HepG2 (cell line): ENCODE measurements around the gene RRP8. TPM values are rescaled to one million over a fixed set of nuclear protein-coding genes. Genes with fewer than 3 reads are reported as not detected.

ENCODE experiments used
- ATAC-seq: fragments of 200-7000 bp; cut with Tn5 transposase; 3 replicates; pipeline ENCODE4 v1.9.1; 2020; ENCODE audit warnings: mild to moderate bottlenecking, moderate library complexity
- BruUV-seq: library from RNA; stranded (reverse); fragments of 400-500 nt; replicated peaks from 2 replicates; lab custom pipeline; 2021; lab: Mats Ljungman, UMichigan
- CTCF ChIA-PET: fragments of 300-600 bp; formaldehyde crosslinking; extraction: SDS; loops from one replicate; lab custom pipeline; 2021; ENCODE audit warnings: low total read pairs, inconsistent platforms, low intra/inter-chr PET ratio; lab: Yijun Ruan, JAX
- POLR2A ChIA-PET: fragments of 350-600 bp; sonication (Branson Sonifier 250); formaldehyde crosslinking; loops from one replicate; lab custom pipeline; 2020; ENCODE audit warnings: antibody characterized with exemption, inconsistent platforms; lab: Yijun Ruan, JAX
- DNase-seq: peaks from one replicate; pipeline ENCODE4 v3.0.0-alpha.2; 2015; ENCODE audit warnings: low spot score
- FAIRE-seq: peaks from 3 replicates; lab custom pipeline; 2011; peaks lifted over from hg19 to GRCh38; lab: Jason Lieb, UNC
- H2AFZ ChIP-seq: one replicate; pipeline ENCODE4 v1.6.1; 2011; ENCODE audit warnings: low read length, inconsistent platforms
- H3K27ac ChIP-seq: fragments of 300-600 bp; 3 replicates; pipeline ENCODE4 v1.8.0; 2011; ENCODE audit warnings: mixed run types, mild to moderate bottlenecking, mixed read lengths, low read length, inconsistent platforms; ENCODE audit not compliant: insufficient read depth; ENCODE audit errors: extremely low read length
- H3K27me3 ChIP-seq, 2 experiments: fragments of 200-600 bp in 1 of 2; 2 replicates in 1 of 2; 3 replicates in 1 of 2; pipeline versions ENCODE4 v1.6.0 to v1.8.0; 2011; ENCODE audit warnings: low read length in 2 of 2, mild to moderate bottlenecking in 2 of 2, moderate library complexity in 2 of 2, inconsistent platforms in 1 of 2; ENCODE audit not compliant: insufficient read depth in 2 of 2, control insufficient read depth in 1 of 2
- H3K36me3 ChIP-seq, 2 experiments: fragments of 200-600 bp in 1 of 2; replicated peaks in 1 of 2; 2 replicates in 1 of 2; 3 replicates in 1 of 2; pipeline versions ENCODE4 v1.5.1 to v1.8.0; 2011; ENCODE audit warnings: low read length in 2 of 2, inconsistent platforms in 1 of 2; ENCODE audit not compliant: insufficient read depth in 2 of 2, control insufficient read depth in 1 of 2
- H3K4me1 ChIP-seq: 2 replicates; pipeline ENCODE4 v1.5.1; 2012; ENCODE audit warnings: low read length, inconsistent platforms; ENCODE audit not compliant: insufficient read depth
- H3K4me2 ChIP-seq: 2 replicates; pipeline ENCODE4 v1.6.0; 2011; ENCODE audit warnings: low read depth, low read length, inconsistent platforms
- H3K4me3 ChIP-seq, 3 experiments: fragments of 200-600 bp in 1 of 3; sonication (generic), shearing (Covaris generic) in 1 of 3; replicated peaks in 1 of 3; 2 replicates each; pipeline ENCODE4 v1.5.1; 2011 to 2016; ENCODE audit warnings: low read length in 3 of 3, inconsistent platforms in 2 of 3, low read depth in 2 of 3, mild to moderate bottlenecking in 2 of 3, control low read depth in 1 of 3, mixed read lengths in 1 of 3; ENCODE audit not compliant: insufficient read depth in 1 of 3
- H3K79me2 ChIP-seq: one replicate; pipeline ENCODE4 v1.6.1; 2011; ENCODE audit warnings: low read length, inconsistent platforms; ENCODE audit not compliant: insufficient read depth
- H3K9ac ChIP-seq: 2 replicates; pipeline ENCODE4 v1.6.0; 2011; ENCODE audit warnings: mild to moderate bottlenecking, low read depth, low read length, inconsistent platforms; ENCODE audit not compliant: insufficient read depth
- H3K9me3 ChIP-seq: 2 replicates; pipeline ENCODE4 v1.5.1; 2012; ENCODE audit warnings: mild to moderate bottlenecking, low read length
- H4K20me1 ChIP-seq: 2 replicates; pipeline ENCODE4 v1.6.0; 2011; ENCODE audit warnings: inconsistent platforms, mild to moderate bottlenecking, low read length, moderate library complexity; ENCODE audit not compliant: insufficient read depth
- AHR ChIP-seq: IDR thresholded peaks from 2 replicates; pipeline ENCODE4 v1.6.1; 2018; ENCODE audit warnings: missing genetic modification reagents, missing compliant biosample characterization
- AKAP8 ChIP-seq: sonication (generic); formaldehyde crosslinking; IDR thresholded peaks from 2 replicates; pipeline ENCODE4 v1.5.1; 2020; ENCODE audit warnings: mild to moderate bottlenecking, missing genetic modification reagents
- ATM ChIP-seq: fragments of 450-650 bp; IDR thresholded peaks from 2 replicates; pipeline ENCODE4 v1.7.1; 2017; ENCODE audit warnings: mild to moderate bottlenecking, borderline replicate concordance
- ETV6 ChIP-seq: sonication (generic); formaldehyde crosslinking; conservative IDR thresholded peaks from 2 replicates; pipeline ENCODE4 v1.4.0; 2020; ENCODE audit warnings: missing genetic modification reagents
- GPN1 ChIP-seq: sonication (generic); formaldehyde crosslinking; IDR thresholded peaks from 2 replicates; pipeline ENCODE4 v1.5.1; 2020; ENCODE audit warnings: missing genetic modification reagents, borderline replicate concordance
- HMG20A ChIP-seq: IDR thresholded peaks from 2 replicates; pipeline ENCODE4 v1.6.1; 2016; ENCODE audit warnings: borderline replicate concordance
- MAFK ChIP-seq, 2 experiments: IDR thresholded peaks in 1 of 2; conservative IDR thresholded peaks in 1 of 2; 2 replicates each; pipeline ENCODE4 v1.6.1; 2011; ENCODE audit warnings: improper control_type of control experiment in 2 of 2, low read length in 2 of 2
- PPARG ChIP-seq: conservative IDR thresholded peaks from 2 replicates; pipeline ENCODE4 v1.6.1; 2016; ENCODE audit warnings: missing biosample characterization, missing genetic modification reagents
- ZFP36 ChIP-seq: fragments of 150-350 bp; IDR thresholded peaks from 2 replicates; pipeline ENCODE4 v1.6.1; 2018; ENCODE audit warnings: borderline replicate concordance, low read length, low read depth; ENCODE audit not compliant: partially characterized antibody
- ZFP82 ChIP-seq: sonication (generic); formaldehyde crosslinking; IDR thresholded peaks from 2 replicates; pipeline ENCODE4 v1.5.1; 2020; ENCODE audit warnings: mild to moderate bottlenecking, missing genetic modification reagents, borderline replicate concordance
- ZNF44 ChIP-seq: sonication (generic); formaldehyde crosslinking; IDR thresholded peaks from 2 replicates; pipeline ENCODE4 v1.5.1; 2020; ENCODE audit warnings: mild to moderate bottlenecking, missing genetic modification reagents
- WGBS: methylation state at CpG from one replicate; pipeline ENCODE4 v1.1.6; 2017; ENCODE audit warnings: low lambda C conversion rate; 5-methylcytosine and 5-hydroxymethylcytosine counted together
- in situ Hi-C: cut with HindIII; loops from 2 replicates; pipeline ENCODE4 v1.10.0; 2017; ENCODE audit warnings: low pct_unique_long_range_greater_than_20kb; ENCODE audit not compliant: extremely low pct_ligation_motif_present
- intact Hi-C: fragments of 100-400 bp; cut with micrococcal nuclease; formaldehyde crosslinking; loops from one replicate; pipeline ENCODE4 v1.10.0; 2022; ENCODE audit not compliant: unreplicated experiment
- polyA plus RNA-seq, 8 experiments: library from polyadenylated mRNA; depleted of rRNA in 3 of 8; stranded (reverse) in 7 of 8; unstranded in 1 of 8; fragments of >200 nt; fragmentation: Illumina TruSeq in 4 of 8; extraction: Trizol in 4 of 8; gene quantifications; 2 replicates each; pipeline versions ENCODE4 v1.2.1 to v1.2.3, GENCODE V29; 2011 to 2016; ENCODE audit warnings: low read depth in 4 of 8, missing spikeins in 1 of 8, mixed read lengths in 1 of 8; ENCODE audit not compliant: insufficient read depth in 1 of 8
- total RNA-seq, 5 experiments: library from RNA; depleted of rRNA; stranded (reverse); fragments of >200 nt; fragmentation: Illumina TruSeq; extraction: Trizol; gene quantifications; 2 replicates each; pipeline ENCODE4 v1.2.3, GENCODE V29; 2016; ENCODE audit warnings: low read depth in 1 of 5
- TF ChIP-seq, protein P1 (sequence below): sonication (generic); formaldehyde crosslinking; IDR thresholded peaks from 2 replicates; pipeline ENCODE4 v1.4.0; 2020; ENCODE audit warnings: missing genetic modification reagents
- TF ChIP-seq, protein P2 (sequence below): sonication (generic); formaldehyde crosslinking; IDR thresholded peaks from 2 replicates; pipeline ENCODE4 v1.8.0; 2022; ENCODE audit warnings: missing genetic modification reagents, low read depth, mild to moderate bottlenecking, borderline replicate concordance

Gene RRP8
- total and polyA plus RNA-seq, 2 of the 13 experiments (the other 11 are each of a cell fraction or from before 2014, with no cell fraction given), result 7.2 to 21.6 TPM

DNA sequence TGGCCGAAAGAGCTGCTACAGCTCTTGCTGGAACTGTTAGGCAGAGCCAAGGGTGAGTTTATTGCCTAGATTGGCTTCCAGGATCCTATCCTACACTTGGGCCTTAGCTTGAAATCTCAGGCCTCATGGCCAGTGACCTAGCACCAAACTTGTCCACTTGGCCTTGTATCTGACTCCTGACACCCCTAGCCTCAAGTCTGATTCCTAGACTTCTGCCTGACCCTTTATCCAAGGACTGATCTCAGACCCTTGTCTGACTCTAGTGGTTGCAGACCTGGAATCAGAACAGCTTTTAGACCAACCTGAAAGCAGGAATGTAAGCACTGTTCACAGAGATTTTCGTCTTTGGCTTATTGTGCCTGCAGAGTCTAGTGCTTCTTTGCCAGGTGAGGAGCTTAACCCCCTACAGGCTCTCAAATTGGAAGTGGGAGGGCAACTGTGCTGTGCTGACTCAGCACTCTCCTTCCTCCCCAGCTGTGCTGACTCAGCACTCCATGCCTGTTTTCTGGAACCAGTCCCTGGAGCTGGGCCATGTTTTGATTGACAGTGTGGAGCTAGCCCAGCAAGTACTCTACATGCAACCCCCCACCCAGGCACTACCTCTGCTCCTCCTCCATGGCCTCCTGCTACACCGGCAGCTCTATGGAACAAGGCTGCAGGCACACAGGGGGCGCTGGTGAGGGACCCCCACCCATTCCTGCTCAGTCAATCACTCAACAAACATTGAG, 35.1 kb downstream of the RRP8 start (continued):
- peak; percentile 100 for TF ChIP-seq MAFK (conservative IDR thresholded peaks at IDR 0.05 in 1 of 2, IDR thresholded peaks at IDR 0.05 in 1 of 2; ENCODE audit: low read length in 2 of 2)

DNA sequence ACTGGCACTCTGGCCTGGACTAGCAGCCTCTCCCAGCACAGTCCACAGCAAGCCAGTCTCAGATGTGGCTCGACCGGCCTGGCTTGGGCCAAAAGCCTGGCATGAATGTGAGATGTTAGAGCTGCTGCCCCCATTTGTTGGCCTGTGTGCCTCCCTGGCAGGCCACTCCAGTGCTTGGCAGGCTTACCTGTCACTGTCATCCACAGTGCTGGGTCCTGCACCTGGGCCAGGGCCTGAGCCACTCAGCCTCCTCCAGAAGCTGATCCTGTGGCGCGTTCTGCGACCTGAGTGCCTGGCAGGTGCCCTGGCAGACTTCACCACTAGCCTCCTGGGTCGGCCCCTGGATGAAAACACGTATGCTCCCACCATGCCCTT, 36.1 kb downstream of the RRP8 start:
- H3K9ac ChIP-seq, result no peak overlapping the region
- POLR2A ChIA-PET, result no interaction called here
- FAIRE-seq (no peak), ATAC-seq (no peak), DNase-seq (no peak)
- H3K36me3 ChIP-seq, result no peaks in the 10 kb centered on the region
- BruUV-seq, result no TSS peak
- H3K4me3 ChIP-seq, result no peak overlapping the region
- H3K4me2 ChIP-seq, result no peak overlapping the region
- no peaks in the 10 kb centered on the region for H4K20me1 ChIP-seq
- in situ Hi-C loops (no loop called here), intact Hi-C loops (no loop called here)
- H3K27me3 ChIP-seq, result no peaks in the 10 kb centered on the region
- H2AFZ ChIP-seq, result no peak overlapping the region
- whole genome bisulfite sequencing, result 100% methylated on average over 1 of the region's 7 CpGs
- H3K27ac ChIP-seq, result no peak overlapping the region
- H3K9me3 ChIP-seq, result no peaks in the 10 kb centered on the region
- H3K4me1 ChIP-seq, result no peaks in the 10 kb centered on the region
- H3K79me2 ChIP-seq, result no peaks in the 10 kb centered on the region
- CTCF ChIA-PET, result no interaction called here
- no peak for TF ChIP-seq ZFP82 (CRISPR knock-in tag)
- TF ChIP-seq, protein P1, sequence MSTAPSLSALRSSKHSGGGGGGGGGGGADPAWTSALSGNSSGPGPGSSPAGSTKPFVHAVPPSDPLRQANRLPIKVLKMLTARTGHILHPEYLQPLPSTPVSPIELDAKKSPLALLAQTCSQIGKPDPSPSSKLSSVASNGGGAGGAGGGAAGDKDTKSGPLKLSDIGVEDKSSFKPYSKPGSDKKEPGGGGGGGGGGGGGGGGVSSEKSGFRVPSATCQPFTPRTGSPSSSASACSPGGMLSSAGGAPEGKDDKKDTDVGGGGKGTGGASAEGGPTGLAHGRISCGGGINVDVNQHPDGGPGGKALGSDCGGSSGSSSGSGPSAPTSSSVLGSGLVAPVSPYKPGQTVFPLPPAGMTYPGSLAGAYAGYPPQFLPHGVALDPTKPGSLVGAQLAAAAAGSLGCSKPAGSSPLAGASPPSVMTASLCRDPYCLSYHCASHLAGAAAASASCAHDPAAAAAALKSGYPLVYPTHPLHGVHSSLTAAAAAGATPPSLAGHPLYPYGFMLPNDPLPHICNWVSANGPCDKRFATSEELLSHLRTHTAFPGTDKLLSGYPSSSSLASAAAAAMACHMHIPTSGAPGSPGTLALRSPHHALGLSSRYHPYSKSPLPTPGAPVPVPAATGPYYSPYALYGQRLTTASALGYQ (CRISPR knock-in tag), result no peak
- TF ChIP-seq HMG20A (CRISPR knock-in tag), result no peak
- no peak for TF ChIP-seq AHR (CRISPR knock-in tag)
- TF ChIP-seq GPN1 (CRISPR knock-in tag), result no peak
- no peak for TF ChIP-seq ATM
- no peak for TF ChIP-seq AKAP8 (CRISPR knock-in tag)
- TF ChIP-seq ZFP36, result no peak
- TF ChIP-seq ETV6, result no peak
- TF ChIP-seq, protein P2, sequence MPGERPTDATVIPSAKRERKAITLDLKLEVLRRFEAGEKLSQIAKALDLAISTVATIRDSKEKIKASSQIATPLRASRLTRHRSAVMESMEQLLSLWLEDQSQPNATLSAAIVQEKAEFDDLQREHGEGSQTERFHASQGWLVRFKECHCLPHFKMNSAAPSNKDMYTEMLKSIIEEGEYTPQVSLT (CRISPR knock-in tag), result no peak
- TF ChIP-seq PPARG (CRISPR knock-in tag), result no peak
- no peak for TF ChIP-seq ZNF44
